A673 (cell line): ENCODE results near the gene SLC4A9. TPM values are rescaled to one million over a fixed set of nuclear protein-coding genes. Genes with fewer than 3 reads are reported as not detected.

Experiments used
- BruUV-seq: library from RNA; stranded (reverse); fragments of 400-500 nt; replicated peaks from 2 replicates; lab custom pipeline; 2021; lab: Mats Ljungman, UMichigan
- CTCF ChIA-PET: fragments of 300-600 bp; sonication (Branson Sonifier 250); formaldehyde crosslinking; loops from one replicate; lab custom pipeline; 2022; ENCODE audit warnings: antibody characterized with exemption; lab: Charles Lee
- POLR2A ChIA-PET: fragments of 300-600 bp; sonication (Branson Sonifier 250); formaldehyde crosslinking; loops from one replicate; lab custom pipeline; 2022; ENCODE audit warnings: antibody characterized with exemption; ENCODE audit not compliant: low non-redundant PET; lab: Charles Lee
- DNase-seq: peaks from one replicate; pipeline ENCODE4 v3.0.0-alpha.2; 2015; ENCODE audit warnings: low spot score
- H3K27ac ChIP-seq: fragments of 200-600 bp; sonication (generic); 2 replicates; pipeline ENCODE4 v1.5.1; 2016; ENCODE audit warnings: mixed run types, low read depth, mild to moderate bottlenecking, mixed read lengths, antibody characterized with exemption, low read length; ENCODE audit not compliant: poor library complexity, severe bottlenecking
- H3K27me3 ChIP-seq: fragments of 200-600 bp; sonication (generic); replicated peaks from 2 replicates; pipeline ENCODE4 v1.6.1; 2017; ENCODE audit warnings: mixed run types, low read depth, mild to moderate bottlenecking, mixed read lengths, antibody characterized with exemption, low read length; ENCODE audit not compliant: insufficient read depth, poor library complexity
- H3K36me3 ChIP-seq: fragments of 200-600 bp; sonication (generic); 2 replicates; pipeline ENCODE4 v1.6.1; 2016; ENCODE audit warnings: mixed run types, mild to moderate bottlenecking, mixed read lengths, antibody characterized with exemption, low read length; ENCODE audit not compliant: insufficient read depth, poor library complexity, severe bottlenecking
- H3K4me1 ChIP-seq: fragments of 200-600 bp; sonication (generic); 2 replicates; pipeline ENCODE4 v1.6.1; 2017; ENCODE audit warnings: mixed run types, mild to moderate bottlenecking, mixed read lengths, antibody characterized with exemption, low read length; ENCODE audit not compliant: insufficient read depth, poor library complexity, severe bottlenecking
- H3K4me3 ChIP-seq: fragments of 200-600 bp; sonication (generic); 2 replicates; pipeline ENCODE4 v1.5.1; 2016; ENCODE audit warnings: low read depth, mixed run types, mild to moderate bottlenecking, mixed read lengths, low read length; ENCODE audit not compliant: poor library complexity, severe bottlenecking
- H3K9me3 ChIP-seq: fragments of 200-600 bp; sonication (generic); 2 replicates; pipeline ENCODE4 v1.6.1; 2016; ENCODE audit warnings: mixed run types, low read depth, mild to moderate bottlenecking, mixed read lengths, antibody characterized with exemption, low read length; ENCODE audit not compliant: poor library complexity, severe bottlenecking
- EZH2 ChIP-seq: fragments of 200-600 bp; sonication (generic); IDR thresholded peaks from 2 replicates; pipeline ENCODE4 v1.6.1; 2017; ENCODE audit warnings: borderline replicate concordance, low read depth, mild to moderate bottlenecking, mixed read lengths, antibody characterized with exemption, low read length; ENCODE audit not compliant: poor library complexity, severe bottlenecking
- intact Hi-C: fragments of 100-400 bp; cut with micrococcal nuclease; formaldehyde crosslinking; loops from one replicate; pipeline ENCODE4 v1.10.0; 2022; ENCODE audit not compliant: unreplicated experiment
- total RNA-seq: library from RNA; stranded (reverse); gene quantifications from 2 replicates; pipeline ENCODE4 v1.2.3, GENCODE V29; 2021
- TF ChIP-seq, protein P1 (sequence below): fragments of 300-800, 200-600 bp; sonication (generic); conservative IDR thresholded peaks from 2 replicates; pipeline ENCODE4 v1.5.1; 2017; ENCODE audit warnings: low read depth, mild to moderate bottlenecking, antibody characterized with exemption, low read length, moderate library complexity, mixed read lengths

The SLC4A9 gene
- total RNA-seq, 1 experiment from 2014 or later, result not detected

DNA sequence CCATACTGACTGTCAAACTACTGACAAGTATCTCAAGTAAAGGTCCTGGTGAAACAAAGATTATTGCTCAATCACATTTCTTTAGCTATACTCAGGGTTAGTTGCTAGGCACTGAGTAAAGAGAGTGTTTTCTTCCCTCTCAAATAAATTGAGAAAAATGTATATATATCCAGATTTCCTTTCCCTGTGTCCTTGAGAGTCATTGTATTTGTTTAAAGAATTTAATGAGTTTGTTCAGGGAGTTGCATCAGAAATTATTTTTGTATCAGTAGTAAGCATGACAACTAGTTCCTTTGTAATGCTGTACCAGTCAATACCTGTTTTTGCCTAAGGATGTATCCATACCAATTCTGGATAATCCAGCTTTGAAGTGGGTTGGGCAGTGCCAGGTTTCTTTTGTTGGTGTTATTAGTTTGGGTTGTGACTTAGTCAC, 38.4 kb downstream of the SLC4A9 start:
- ChIA-PET CTCF (no interaction called here), POLR2A (no interaction called here)
- no peaks in the 10 kb centered on the region for H3K9me3 ChIP-seq
- no peak overlapping the region for H3K4me3 ChIP-seq
- BruUV-seq, result no TSS peak
- TF ChIP-seq, protein P1, sequence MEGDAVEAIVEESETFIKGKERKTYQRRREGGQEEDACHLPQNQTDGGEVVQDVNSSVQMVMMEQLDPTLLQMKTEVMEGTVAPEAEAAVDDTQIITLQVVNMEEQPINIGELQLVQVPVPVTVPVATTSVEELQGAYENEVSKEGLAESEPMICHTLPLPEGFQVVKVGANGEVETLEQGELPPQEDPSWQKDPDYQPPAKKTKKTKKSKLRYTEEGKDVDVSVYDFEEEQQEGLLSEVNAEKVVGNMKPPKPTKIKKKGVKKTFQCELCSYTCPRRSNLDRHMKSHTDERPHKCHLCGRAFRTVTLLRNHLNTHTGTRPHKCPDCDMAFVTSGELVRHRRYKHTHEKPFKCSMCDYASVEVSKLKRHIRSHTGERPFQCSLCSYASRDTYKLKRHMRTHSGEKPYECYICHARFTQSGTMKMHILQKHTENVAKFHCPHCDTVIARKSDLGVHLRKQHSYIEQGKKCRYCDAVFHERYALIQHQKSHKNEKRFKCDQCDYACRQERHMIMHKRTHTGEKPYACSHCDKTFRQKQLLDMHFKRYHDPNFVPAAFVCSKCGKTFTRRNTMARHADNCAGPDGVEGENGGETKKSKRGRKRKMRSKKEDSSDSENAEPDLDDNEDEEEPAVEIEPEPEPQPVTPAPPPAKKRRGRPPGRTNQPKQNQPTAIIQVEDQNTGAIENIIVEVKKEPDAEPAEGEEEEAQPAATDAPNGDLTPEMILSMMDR, result no peak
- no peak for TF ChIP-seq EZH2
- intact Hi-C loops, result no loop called here
- no peaks in the 10 kb centered on the region for H3K36me3 ChIP-seq
- DNase-seq, result no peak
- peaks cover 8% of the 10 kb centered on the region for H3K4me1 ChIP-seq
- peak overlapping the region; percentile 22 for H3K27ac ChIP-seq
- H3K27me3 ChIP-seq, result no peaks in the 10 kb centered on the region

- Histone ChIP-seq H3K9me3 (no peaks in the 10 kb centered on the region), H3K36me3 (no peaks in the 10 kb centered on the region), H3K4me3 (peak overlapping the region; percentile 99), H3K27ac (peak overlapping the region; percentile 98), H3K4me1 (peaks cover 17% of the 10 kb centered on the region), H3K27me3 (no peaks in the 10 kb centered on the region)
- TF ChIP-seq, protein P1, result no peak
- no peak for TF ChIP-seq EZH2
- CTCF ChIA-PET, result no interaction called here
- intact Hi-C loops, result no loop called here
- POLR2A ChIA-PET, result no interaction called here
- TSS peak; percentile 45 for BruUV-seq
- peak; percentile 13 for DNase-seq
Observed at GRCh38 chr5:140399979-140400729, 40.2 kb downstream of the SLC4A9 start.

- ChIA-PET POLR2A (no interaction called here), CTCF (interaction anchor here (1.1 to 1.5 kb wide), 2 partner anchors 28 to 156 kb away, joined by 4 to 5 read pairs; no protein-coding TSS in a partner anchor)
- peak; percentile 95 for DNase-seq
- no TSS peak for BruUV-seq
- H3K27ac ChIP-seq, result peak overlapping the region; percentile 98
- H3K4me1 ChIP-seq, result peaks cover 17% of the 10 kb centered on the region
- no peaks in the 10 kb centered on the region for H3K27me3 ChIP-seq
- no peaks in the 10 kb centered on the region for H3K9me3 ChIP-seq
- intact Hi-C loops, result no loop called here
- H3K4me3 ChIP-seq, result peak overlapping the region; percentile 99
- TF ChIP-seq, protein P1, result no peak
- no peak for TF ChIP-seq EZH2
- no peaks in the 10 kb centered on the region for H3K36me3 ChIP-seq
Observed at GRCh38 chr5:140400730-140401361, 40.9 kb downstream of the SLC4A9 start.
